Limb (tissue), 2 donors: ENCODE results near the gene SYNJ2.
A peak's percentile ranks its signal among the peaks of the same experiment; 100 is the strongest.

Experiments used
- DNase-seq, 2 donors: peaks; one replicate each; pipeline ENCODE4 v3.0.0-alpha.2; 2016; ENCODE audit errors: extremely low spot score in 2 of 2

The SYNJ2 gene

GRCh38 chr6:158056355-158056754, 74.7 kb downstream of the SYNJ2 start:
- no peak for DNase-seq

GRCh38 chr6:158056804-158057203, 75.1 kb downstream of the SYNJ2 start:
- no peak for DNase-seq

DNA sequence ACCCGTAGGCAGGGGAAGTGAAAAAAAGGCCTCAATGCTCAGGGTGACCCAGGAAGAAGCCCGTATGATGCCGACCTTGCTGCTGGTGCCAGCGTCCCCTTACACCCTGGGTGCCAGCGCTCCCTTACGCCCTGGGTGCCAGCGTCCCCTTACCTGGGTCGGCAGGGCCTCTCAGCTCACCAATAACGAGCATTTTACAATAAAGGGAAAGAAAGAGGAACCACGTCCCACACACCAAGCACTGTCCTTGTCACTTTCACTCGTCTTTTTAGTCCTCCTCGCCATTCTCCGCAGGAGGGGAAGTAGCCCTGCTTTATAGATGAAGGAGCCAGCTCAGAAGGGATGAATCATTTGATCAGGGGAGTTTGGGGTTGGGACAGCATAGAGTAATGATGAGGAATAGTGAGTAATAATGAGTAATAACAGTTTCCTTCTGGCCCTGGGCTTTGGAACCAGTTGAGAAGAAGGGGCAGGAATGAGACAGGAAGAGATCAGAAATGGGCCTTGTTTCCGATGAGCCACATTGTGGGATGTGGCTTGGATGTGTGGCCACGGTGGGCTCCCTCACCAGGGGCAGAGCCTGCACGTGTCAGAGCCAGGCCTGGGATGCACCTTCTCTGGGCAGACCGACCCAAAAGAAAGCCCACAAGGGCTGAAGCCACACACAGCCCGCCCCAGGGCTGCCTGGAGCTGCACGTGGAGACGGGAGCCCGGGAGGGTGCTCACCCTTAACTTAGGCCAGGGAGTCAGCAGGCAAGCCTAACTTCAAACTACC, 75.7 kb downstream of the SYNJ2 start:
- no peak for DNase-seq

DNA sequence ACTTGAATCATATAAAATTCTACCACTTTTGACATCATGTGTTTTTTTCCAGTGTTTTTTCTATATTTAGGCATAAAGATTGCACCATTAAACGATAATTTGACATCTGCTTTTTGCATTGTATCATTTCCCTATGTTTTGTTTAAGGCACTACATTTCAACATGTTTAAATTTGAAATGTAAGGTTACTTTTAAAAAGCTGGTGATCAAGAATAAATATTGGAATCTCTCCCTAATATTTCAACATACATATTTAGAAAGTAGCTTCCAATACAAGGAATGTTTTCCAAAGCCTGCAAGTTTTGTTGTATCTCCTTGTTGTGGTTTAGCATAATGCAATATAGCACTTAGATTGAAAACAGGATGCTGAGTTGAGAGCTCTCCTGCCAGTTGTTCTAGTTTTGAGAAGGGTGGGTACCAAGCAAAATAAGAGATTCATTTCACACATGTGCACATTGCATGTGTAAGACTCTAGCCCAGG, 76.5 kb downstream of the SYNJ2 start:
- DNase-seq = peak in 1 of 2 donors; percentile 26

DNA sequence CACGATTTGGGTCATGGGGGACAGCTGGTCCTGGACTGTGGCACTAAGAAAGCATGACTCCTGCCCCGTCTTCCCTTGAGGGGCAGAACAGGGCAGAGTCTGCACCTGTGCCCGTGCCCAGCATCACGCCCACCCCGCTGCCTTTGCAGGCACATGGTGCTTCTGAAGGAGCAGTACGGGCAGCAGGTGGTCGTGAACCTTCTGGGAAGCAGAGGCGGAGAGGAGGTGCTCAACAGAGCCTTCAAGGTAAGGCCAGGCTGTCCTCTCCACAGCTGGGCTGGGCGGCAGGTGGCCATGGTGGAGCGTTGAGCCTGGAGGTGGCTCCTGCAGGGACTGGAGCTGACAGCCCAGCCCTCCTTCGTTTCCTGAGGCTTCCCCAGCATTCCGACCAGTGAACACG, 77.4 kb downstream of the SYNJ2 start:
- no peak for DNase-seq

DNA sequence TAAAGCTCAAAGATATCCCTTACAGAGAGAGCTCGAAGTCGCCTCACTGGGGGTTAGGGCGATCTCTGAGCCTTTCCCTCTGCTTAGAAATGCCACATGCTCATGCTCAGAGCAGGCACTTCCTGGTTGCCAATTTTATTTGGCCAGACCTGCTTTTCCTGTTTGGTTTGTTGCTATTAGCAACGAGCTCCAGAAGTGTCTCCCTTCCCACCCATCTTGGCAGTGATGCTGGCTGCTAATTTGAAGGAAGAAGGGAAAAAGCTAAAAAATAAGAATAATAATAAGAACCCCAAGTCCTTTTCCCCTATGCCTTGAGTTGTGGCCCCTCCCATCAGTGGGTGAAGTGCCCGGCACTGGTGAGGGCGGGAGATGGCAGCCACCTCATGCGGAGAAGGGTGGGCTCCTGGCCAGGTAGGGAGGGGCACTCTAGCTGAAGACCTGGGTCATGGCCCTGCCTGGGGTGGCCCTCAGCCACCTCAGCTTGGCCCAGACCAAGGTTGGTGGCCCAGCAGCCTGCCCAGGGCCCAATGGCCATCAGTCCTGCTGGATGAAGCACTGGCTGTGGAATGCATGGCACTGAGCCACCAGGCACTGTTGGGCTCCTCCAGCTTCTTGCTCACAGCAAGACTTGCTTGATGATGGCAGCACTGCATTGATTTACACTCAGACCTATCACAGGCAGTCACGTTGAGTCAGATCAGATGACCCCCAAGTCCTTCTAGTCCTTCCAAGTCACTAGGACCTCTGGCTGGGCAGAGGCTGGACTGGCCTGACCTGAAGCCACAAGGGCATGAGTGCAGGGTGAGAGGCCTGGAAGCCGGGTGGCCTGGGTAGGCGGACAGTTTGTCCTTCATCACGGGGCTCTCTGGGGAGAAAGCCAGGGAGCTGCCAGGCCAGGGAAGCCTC, 79.0 kb downstream of the SYNJ2 start:
- peak; percentile 72 to 88 for DNase-seq

- no peak for DNase-seq
These were observed 79.7 kb downstream of the SYNJ2 start for GRCh38 chr6:158061361-158061708.

GRCh38 chr6:158061709-158062461, 80.2 kb downstream of the SYNJ2 start:
- peak in 1 of 2 donors; percentile 25 for DNase-seq

- DNase-seq = no peak
These were observed 82.1 kb downstream of the SYNJ2 start for GRCh38 chr6:158063736-158064135.

DNA sequence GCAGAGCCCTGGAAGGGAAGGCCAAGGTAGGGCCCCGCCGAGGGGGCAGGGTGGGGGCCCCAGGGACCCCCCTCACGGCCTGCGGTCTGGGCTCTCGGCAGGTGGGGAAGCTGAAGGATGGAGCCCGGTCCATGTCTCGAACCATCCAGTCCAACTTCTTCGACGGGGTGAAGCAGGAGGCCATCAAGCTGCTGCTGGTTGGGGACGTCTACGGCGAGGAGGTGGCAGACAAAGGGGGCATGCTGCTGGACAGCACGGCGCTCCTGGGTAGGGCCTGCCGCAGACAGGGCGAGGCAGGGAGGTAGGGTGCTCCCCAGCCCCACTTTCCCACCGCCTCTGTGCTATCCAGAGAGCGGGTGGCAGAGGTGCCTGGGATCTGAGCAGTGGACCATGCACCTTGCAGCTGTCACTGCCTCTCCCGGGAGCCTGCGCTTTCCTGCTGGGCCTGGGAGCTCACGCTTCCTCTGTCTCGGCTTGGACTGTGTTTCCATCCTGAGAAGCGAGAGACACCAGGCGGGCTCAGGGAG, 83.1 kb downstream of the SYNJ2 start:
- no peak for DNase-seq

GRCh38 chr6:158066136-158066781, 84.6 kb downstream of the SYNJ2 start:
- no peak for DNase-seq

GRCh38 chr6:158067436-158068015, 85.9 kb downstream of the SYNJ2 start:
- DNase-seq = no peak

DNA sequence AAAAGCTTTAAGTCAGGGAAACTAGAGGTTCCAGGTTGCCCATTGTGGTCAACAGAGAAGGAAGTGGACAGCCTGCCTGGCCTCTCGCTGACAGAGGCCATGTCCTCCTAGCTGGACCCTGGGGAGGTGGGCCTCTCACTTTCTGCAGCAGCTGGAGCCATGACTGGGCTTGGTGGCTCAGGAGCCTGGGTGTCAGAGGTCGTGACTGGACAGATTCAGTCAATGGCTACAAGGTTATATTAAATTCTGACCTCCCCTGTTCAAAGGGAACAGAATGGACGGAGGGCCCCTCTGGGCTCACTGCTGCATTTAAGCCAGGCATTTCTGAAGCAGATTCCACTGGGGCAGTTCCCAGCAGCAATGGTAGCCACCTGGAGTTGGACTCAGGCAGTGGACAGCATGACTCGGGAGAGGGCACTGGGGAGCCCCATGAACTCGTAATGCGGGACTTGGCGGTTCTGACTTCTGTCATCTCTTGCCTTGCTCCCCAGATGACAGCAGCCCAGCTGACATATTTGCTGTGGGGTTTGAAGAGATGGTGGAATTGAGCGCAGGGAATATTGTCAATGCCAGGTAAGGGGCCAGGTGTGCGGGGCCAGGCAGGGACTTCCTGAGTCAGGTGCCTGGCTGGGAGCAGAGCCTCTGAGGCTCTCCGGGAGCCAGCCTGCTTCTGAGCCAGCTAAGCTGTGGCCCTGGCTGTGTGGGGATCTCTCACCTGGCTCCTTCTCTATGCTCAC, 86.7 kb downstream of the SYNJ2 start:
- no peak for DNase-seq

DNA sequence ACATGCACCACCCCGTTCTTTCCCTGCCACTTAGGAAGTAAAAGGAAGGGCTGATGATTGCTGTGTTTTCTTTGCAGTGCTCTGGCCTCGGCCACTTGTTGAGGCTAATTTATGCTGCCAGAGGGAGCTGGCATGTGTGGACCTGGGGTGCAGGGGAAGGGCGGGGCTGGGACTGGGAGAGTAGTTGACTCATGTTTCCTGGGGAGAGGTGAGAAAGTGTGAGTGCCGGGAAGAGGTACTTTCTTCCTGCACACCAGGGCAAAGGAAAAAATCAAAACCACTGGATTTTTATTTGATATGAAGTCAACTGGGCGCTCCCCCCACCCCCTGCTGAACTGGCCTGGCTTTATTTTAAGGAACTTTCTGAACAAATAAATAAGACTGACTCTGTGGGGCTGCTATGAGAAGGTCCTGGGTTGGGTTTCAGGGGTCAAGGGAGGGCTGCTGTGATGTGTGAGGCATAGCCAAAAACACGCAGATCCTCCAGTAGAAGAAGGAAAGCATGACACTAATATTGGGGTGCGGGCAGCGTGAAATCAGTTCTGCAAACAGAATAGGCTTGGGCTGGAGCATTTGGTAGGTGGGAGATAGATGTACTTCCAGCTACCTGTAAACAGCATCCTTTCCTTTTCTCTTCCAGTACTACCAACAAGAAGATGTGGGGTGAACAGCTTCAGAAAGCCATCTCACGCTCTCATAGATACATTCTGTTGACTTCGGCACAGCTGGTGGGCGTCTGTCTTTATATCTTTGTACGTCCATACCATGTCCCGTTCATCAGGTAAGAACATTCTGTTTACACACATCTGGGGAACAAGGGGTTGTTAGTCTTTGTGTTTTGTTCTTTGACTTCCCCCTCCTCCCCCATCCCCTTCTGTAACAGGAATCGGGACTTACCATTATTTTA, 87.5 kb downstream of the SYNJ2 start:
- DNase-seq = no peak

DNA sequence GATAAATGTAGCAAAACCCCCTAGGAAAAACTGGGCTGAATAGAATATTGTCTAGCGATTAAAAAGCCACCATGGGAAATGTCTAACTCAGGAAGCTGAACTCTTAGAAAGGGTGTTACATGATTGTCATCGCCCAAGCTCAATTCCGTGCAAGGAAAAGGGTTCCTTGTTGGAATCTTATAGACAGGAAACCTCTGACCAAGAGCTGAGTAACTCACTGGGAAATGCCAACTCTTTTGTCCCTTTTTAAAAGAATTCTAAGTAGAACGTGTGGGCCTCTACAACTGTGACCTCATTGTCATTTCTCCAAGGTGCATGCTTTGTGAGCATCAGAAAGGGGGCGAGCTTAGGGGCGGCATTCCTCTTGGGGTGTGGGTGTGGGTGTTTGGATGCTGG, 88.1 kb downstream of the SYNJ2 start:
- DNase-seq = no peak

GRCh38 chr6:158070513-158070912, 88.8 kb downstream of the SYNJ2 start:
- no peak for DNase-seq

DNA sequence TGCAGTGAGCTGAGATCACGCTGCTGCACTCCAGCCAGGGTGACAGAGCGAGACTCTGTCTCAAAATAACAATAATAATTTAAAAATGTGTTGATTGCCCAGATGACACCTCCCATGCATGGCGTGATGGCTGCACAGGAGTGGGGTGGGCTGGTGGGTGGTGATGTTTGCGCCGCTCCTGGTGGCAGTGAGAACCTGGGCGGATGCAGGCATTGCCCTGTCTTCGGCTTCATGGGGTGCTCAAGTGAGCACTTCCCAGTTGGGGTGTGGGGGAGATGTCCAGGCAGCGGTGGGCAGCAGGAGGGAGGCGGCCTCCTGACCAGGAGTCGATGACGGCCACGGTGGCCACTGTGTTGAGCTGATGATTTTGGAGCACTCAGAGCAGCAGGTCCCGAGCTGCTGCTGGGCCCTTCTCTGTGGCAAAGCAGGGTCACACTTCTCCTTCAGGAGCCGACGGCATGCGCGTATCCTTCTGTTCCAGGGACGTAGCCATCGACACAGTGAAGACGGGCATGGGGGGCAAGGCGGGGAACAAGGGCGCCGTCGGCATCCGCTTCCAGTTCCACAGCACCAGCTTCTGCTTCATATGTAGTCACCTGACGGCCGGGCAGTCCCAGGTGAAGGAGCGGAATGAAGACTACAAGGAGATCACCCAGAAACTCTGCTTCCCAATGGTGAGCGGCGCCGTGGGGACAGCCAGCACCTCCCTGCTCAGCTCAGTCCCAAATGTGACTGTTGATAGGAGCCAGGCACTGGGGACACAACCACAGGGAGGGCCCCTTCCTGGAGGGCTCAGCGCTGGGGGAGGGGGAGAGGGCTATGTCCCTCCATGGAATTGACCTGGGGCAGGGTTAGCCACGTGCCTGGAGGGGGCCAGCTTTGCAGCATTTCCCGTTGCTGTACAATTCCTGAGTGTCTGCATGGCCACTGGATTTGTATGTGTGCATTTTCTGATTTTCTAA, 89.7 kb downstream of the SYNJ2 start:
- no peak for DNase-seq
